ENCODE data around the gene TROAP. TPM values are rescaled to one million over a fixed set of nuclear protein-coding genes. Genes with fewer than 3 reads are reported as not detected.

TROAP gene
- 6.2 TPM for total RNA-seq

GRCh38 chr12:49322708-49323523 is at the start of gene TROAP:
Gene TROAP (plus strand): TSS chr12:49323255. CDS start chr12:49323609, 354 bp downstream.

GRCh38 chr12:49295082-49295936 is 27.7 kb upstream of the TROAP start, which contains the start of gene PRPH:
Gene PRPH (plus strand): TSS chr12:49295147. CDS start chr12:49295201, 54 bp downstream.

GRCh38 chr12:49336645-49337584 is 13.9 kb downstream of the TROAP start, which contains the start of gene C1QL4:
Gene C1QL4 (minus strand): TSS chr12:49337188. CDS start chr12:49336477, 711 bp downstream.

GRCh38 chr12:49346659-49347310 is 23.7 kb downstream of the TROAP start, which contains the start of gene DNAJC22:
Gene DNAJC22 (plus strand): TSS chr12:49346888. CDS start chr12:49348873, 1,985 bp downstream.

GRCh38 chr12:49367381-49368239 is 44.6 kb downstream of the TROAP start, which contains the start of gene SPATS2:
Gene SPATS2 (plus strand): TSS chr12:49367462. CDS start chr12:49461013, 93,551 bp downstream.

Other genes with a start within 250 kb of the TROAP start
- gene DHH, start 228.5 kb upstream of the TROAP start, total RNA-seq, result 1.4 TPM
- 77.6 TPM for gene LMBR1L, start 212.4 kb upstream of the TROAP start, total RNA-seq
- 786 TPM for gene TUBA1B, start 191.9 kb upstream of the TROAP start, total RNA-seq
- 1,127 TPM for gene TUBA1A, start 134.2 kb upstream of the TROAP start, total RNA-seq
- 76.0 TPM for gene TUBA1C, start 58.2 kb upstream of the TROAP start, total RNA-seq
- gene PRPH, start 28.1 kb upstream of the TROAP start, total RNA-seq, result 18.9 TPM
- 0.55 TPM for gene C1QL4, start 13.9 kb downstream of the TROAP start, total RNA-seq
- gene DNAJC22, start 23.6 kb downstream of the TROAP start, total RNA-seq, result 1.4 TPM
- gene SPATS2, start 44.2 kb downstream of the TROAP start, total RNA-seq, result 44.1 TPM
- gene KCNH3, start 215.8 kb downstream of the TROAP start, total RNA-seq, result 0.93 TPM
- 53.1 TPM for gene MCRS1, start 244.9 kb downstream of the TROAP start, total RNA-seq